AG04449 (cell line): ENCODE data around the gene FRMD8.

Source experiments
- CTCF ChIA-PET: fragments of 350-600 bp; formaldehyde crosslinking; extraction: SDS; loops from one replicate; lab custom pipeline; 2021; ENCODE audit warnings: antibody characterized with exemption; lab: Yijun Ruan, JAX
- POLR2A ChIA-PET: fragments of 400-600, 350-600 bp; formaldehyde crosslinking; extraction: SDS; loops from one replicate; lab custom pipeline; 2020; ENCODE audit warnings: antibody characterized with exemption, inconsistent platforms; lab: Yijun Ruan, JAX
- DNase-seq: peaks from one replicate; pipeline ENCODE4 v3.0.0-alpha.2; 2010; ENCODE audit warnings: low read depth, low spot score
- H3K4me3 ChIP-seq: 2 replicates; pipeline ENCODE4 v1.5.1; 2011; ENCODE audit warnings: low read depth, mild to moderate bottlenecking, control low read depth, low read length
- CTCF ChIP-seq: IDR thresholded peaks from one replicate; pipeline ENCODE4 v1.5.1; 2011; ENCODE audit warnings: mild to moderate bottlenecking, moderate library complexity, low read length, control low read depth, inconsistent platforms; ENCODE audit not compliant: insufficient read depth; ENCODE audit errors: missing control alignments

The FRMD8 gene

GRCh38 chr11:65418431-65418680 lies 31.9 kb downstream of the FRMD8 start:
- POLR2A ChIA-PET = interaction anchor here (0.7 to 19.6 kb wide), 9 partner anchors 9 to 85 kb away, joined by 3 to 664 read pairs (median 4); partner anchors contain the start of genes FRMD8 and MALAT1
- CTCF ChIA-PET = interaction anchor here (1.9 to 10.3 kb wide), 2 partner anchors 82 to 91 kb away, joined by 4 to 151 read pairs; no protein-coding TSS in a partner anchor
- no peak for TF ChIP-seq CTCF
- H3K4me3 ChIP-seq = peak overlapping the region; percentile 46
- no peak for DNase-seq

- ChIA-PET POLR2A (interaction anchor here (0.7 to 19.6 kb wide), 17 partner anchors 9 to 85 kb away, joined by 3 to 664 read pairs (median 7); partner anchors contain the start of genes FRMD8, MALAT1 and SLC25A45), CTCF (interaction anchor here (1.9 to 10.3 kb wide), 2 partner anchors 81 to 90 kb away, joined by 4 to 151 read pairs; no protein-coding TSS in a partner anchor)
- DNase-seq = no peak
- no peak for TF ChIP-seq CTCF
- H3K4me3 ChIP-seq = peak overlapping the region; percentile 46
These were observed 32.4 kb downstream of the FRMD8 start for GRCh38 chr11:65418681-65419459.

- no peak for TF ChIP-seq CTCF
- ChIA-PET POLR2A (interaction anchor here (1.1 to 19.6 kb wide), 14 partner anchors 11 to 84 kb away, joined by 3 to 664 read pairs (median 11); partner anchors contain the start of genes FRMD8, MALAT1 and SLC25A45), CTCF (interaction anchor here (10.3 kb wide), 1 partner anchor 90 kb away, joined by 151 read pairs; no protein-coding TSS in a partner anchor)
- peak overlapping the region; percentile 46 for H3K4me3 ChIP-seq
- no peak for DNase-seq
These were observed 33.0 kb downstream of the FRMD8 start for GRCh38 chr11:65419460-65419771.

GRCh38 chr11:65419772-65420481 lies 33.5 kb downstream of the FRMD8 start:
- DNase-seq = no peak
- H3K4me3 ChIP-seq = peak overlapping the region; percentile 36
- ChIA-PET CTCF (interaction anchor here (1.1 to 10.3 kb wide), 3 partner anchors 36 to 89 kb away, joined by 3 to 151 read pairs (median 3); no protein-coding TSS in a partner anchor), POLR2A (interaction anchor here (0.7 to 19.6 kb wide), 16 partner anchors 10 to 84 kb away, joined by 3 to 664 read pairs (median 9); partner anchors contain the start of genes FRMD8, MALAT1 and SLC25A45)
- TF ChIP-seq CTCF = no peak

GRCh38 chr11:65420506-65420905 lies 34.1 kb downstream of the FRMD8 start:
- peak overlapping the region; percentile 36 for H3K4me3 ChIP-seq
- DNase-seq = no peak
- CTCF ChIA-PET = interaction anchor here (0.9 to 10.3 kb wide), 4 partner anchors 33 to 89 kb away, joined by 3 to 151 read pairs (median 3); no protein-coding TSS in a partner anchor
- POLR2A ChIA-PET = interaction anchor here (0.7 to 19.6 kb wide), 14 partner anchors 10 to 83 kb away, joined by 3 to 664 read pairs (median 11); partner anchors contain the start of genes FRMD8 and MALAT1
- TF ChIP-seq CTCF = no peak
